HG02884 (cell line): ENCODE results near the gene GRAMD1B.

Source experiments
- ATAC-seq: cut with Tn5 transposase; IDR thresholded peaks from one replicate; pipeline ENCODE4 v1.9.1; 2021; ENCODE audit warnings: mild to moderate bottlenecking, moderate library complexity; ENCODE audit not compliant: unreplicated experiment

The GRAMD1B gene

GRCh38 chr11:123527526-123527925 is 97.5 kb downstream of the GRAMD1B start:
- ATAC-seq: no peak

GRCh38 chr11:123527947-123528346 is 97.9 kb downstream of the GRAMD1B start:
- no peak for ATAC-seq

GRCh38 chr11:123531325-123531724 is 101.3 kb downstream of the GRAMD1B start:
- ATAC-seq: no peak

- ATAC-seq: no peak
Observed at GRCh38 chr11:123532131-123532530, 102.1 kb downstream of the GRAMD1B start.

GRCh38 chr11:123535401-123535800 is 105.3 kb downstream of the GRAMD1B start:
- ATAC-seq: no peak

GRCh38 chr11:123536690-123537437 is 106.8 kb downstream of the GRAMD1B start:
- ATAC-seq: no peak

GRCh38 chr11:123537726-123538125 is 107.7 kb downstream of the GRAMD1B start:
- ATAC-seq: no peak

GRCh38 chr11:123543797-123544196 is 113.7 kb downstream of the GRAMD1B start:
- ATAC-seq: no peak

GRCh38 chr11:123544631-123545375 is 114.7 kb downstream of the GRAMD1B start:
- no peak for ATAC-seq

GRCh38 chr11:123545726-123546270 is 115.7 kb downstream of the GRAMD1B start:
- ATAC-seq: no peak

- no peak for ATAC-seq
Observed at GRCh38 chr11:123546515-123546914, 116.4 kb downstream of the GRAMD1B start.

- ATAC-seq: peak; percentile 93
Observed at GRCh38 chr11:123547180-123547579, 117.1 kb downstream of the GRAMD1B start.

- no peak for ATAC-seq
Observed at GRCh38 chr11:123548774-123549173, 118.7 kb downstream of the GRAMD1B start.

GRCh38 chr11:123549926-123550917 is 120.2 kb downstream of the GRAMD1B start:
- ATAC-seq: no peak

GRCh38 chr11:123551079-123551478 is 121.0 kb downstream of the GRAMD1B start:
- no peak for ATAC-seq

GRCh38 chr11:123556633-123557032 is 126.6 kb downstream of the GRAMD1B start:
- ATAC-seq: no peak

- no peak for ATAC-seq
Observed at GRCh38 chr11:123558536-123559315, 128.7 kb downstream of the GRAMD1B start.

GRCh38 chr11:123559523-123559955 is 129.5 kb downstream of the GRAMD1B start:
- no peak for ATAC-seq

- peak; percentile 60 for ATAC-seq
Observed at GRCh38 chr11:123560006-123560405, 129.9 kb downstream of the GRAMD1B start.

- no peak for ATAC-seq
Observed at GRCh38 chr11:123561431-123561800, 131.3 kb downstream of the GRAMD1B start.
